ENCODE measurements around the gene BICDL2.

DNA sequence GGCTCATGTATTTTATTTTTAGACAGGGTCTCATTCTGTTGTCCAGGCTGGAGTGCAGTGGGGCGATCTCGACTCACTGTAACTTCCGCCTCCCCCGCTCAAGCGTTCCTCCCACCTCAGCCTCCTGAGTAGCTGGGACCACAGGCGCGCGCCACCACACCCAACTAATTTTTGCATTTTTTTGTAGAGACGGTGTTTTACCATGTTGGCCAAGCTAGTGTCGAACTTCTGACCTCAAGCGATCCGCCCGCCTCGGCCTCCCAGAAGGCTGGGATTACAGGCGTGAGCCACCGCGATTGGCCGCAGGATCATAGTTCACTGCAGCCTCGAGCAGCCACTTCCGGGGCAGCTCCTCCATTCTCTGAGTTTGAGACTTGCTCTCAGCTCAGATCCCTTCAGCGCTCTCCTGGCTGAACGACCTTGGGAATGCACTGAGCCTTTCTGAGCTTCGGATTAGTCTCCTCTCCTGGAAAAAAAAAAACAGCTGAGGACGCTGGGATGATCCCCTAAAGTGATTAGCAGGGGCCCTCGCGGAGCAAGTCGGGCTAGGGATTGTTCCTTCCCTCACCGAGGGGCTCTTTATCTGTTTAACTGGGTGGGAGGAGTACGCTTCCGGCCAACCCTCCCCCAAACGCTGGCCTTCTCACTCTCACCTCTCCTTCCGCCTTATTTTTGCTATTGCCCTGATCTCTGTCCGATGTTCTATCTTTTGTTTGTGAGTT lies 55.4 kb downstream of the BICDL2 start:
- no peak for TF ChIP-seq POLR2AphosphoS5 (IDR thresholded peaks at IDR 0.05)
- TF ChIP-seq, protein P1, sequence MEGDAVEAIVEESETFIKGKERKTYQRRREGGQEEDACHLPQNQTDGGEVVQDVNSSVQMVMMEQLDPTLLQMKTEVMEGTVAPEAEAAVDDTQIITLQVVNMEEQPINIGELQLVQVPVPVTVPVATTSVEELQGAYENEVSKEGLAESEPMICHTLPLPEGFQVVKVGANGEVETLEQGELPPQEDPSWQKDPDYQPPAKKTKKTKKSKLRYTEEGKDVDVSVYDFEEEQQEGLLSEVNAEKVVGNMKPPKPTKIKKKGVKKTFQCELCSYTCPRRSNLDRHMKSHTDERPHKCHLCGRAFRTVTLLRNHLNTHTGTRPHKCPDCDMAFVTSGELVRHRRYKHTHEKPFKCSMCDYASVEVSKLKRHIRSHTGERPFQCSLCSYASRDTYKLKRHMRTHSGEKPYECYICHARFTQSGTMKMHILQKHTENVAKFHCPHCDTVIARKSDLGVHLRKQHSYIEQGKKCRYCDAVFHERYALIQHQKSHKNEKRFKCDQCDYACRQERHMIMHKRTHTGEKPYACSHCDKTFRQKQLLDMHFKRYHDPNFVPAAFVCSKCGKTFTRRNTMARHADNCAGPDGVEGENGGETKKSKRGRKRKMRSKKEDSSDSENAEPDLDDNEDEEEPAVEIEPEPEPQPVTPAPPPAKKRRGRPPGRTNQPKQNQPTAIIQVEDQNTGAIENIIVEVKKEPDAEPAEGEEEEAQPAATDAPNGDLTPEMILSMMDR (IDR thresholded peaks at IDR 0.05), result no peak

Measured in gastroesophageal sphincter (tissue), 3 donors.